ENCODE measurements around the gene VENTX. TPM values are rescaled to one million over a fixed set of nuclear protein-coding genes. Genes with fewer than 3 reads are reported as not detected.

The VENTX gene
- total RNA-seq, 1 experiment from 2014 or later: not detected

DNA sequence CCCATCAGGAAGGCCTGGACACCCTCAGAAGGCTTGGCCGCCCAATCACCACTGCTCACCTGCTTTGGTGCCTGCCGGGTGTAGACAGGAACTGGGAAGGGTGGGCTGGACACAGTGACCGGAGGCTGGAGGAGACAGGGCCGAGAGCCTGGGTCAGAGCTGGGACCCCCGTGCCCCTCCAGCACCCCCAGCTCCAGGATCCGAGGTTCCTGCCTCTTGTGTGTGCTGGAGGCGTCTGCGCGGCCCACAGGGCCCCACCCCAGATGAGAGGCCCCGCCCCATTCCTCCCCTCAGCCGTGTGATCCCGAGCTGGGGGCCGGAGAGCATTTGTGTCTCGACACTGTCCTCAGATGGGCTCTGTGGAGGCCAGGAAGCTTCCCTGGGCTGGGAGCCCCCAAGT lies 29.6 kb downstream of the VENTX start:
- ATAC-seq (no peak), DNase-seq (no peak)
- no TSS peak for BruUV-seq (replicated peaks)
- no peaks in the 10 kb centered on the region for H3K79me2 ChIP-seq (ENCODE audit: low read length)
- H3K9ac ChIP-seq (ENCODE audit: low read length): no peak overlapping the region
- no peaks in the 10 kb centered on the region for H3K9me3 ChIP-seq (ENCODE audit: low read length)
- CTCF ChIA-PET: no interaction called here
- POLR2A ChIA-PET (ENCODE audit: unreplicated experiment): no interaction called here
- peaks cover 22% of the 10 kb centered on the region for H3K4me1 ChIP-seq (ENCODE audit: insufficient read depth, low read length)
- no peaks in the 10 kb centered on the region for H3K9me2 ChIP-seq (replicated peaks; ENCODE audit: low read length)
- no peaks in the 10 kb centered on the region for H3K27me3 ChIP-seq (ENCODE audit: low read length)
- intact Hi-C loops (cut with micrococcal nuclease): no loop called here
- H4K20me1 ChIP-seq (ENCODE audit: low read length): no peaks in the 10 kb centered on the region
- H2AFZ ChIP-seq (ENCODE audit: low read length): no peak overlapping the region
- H3K27ac ChIP-seq (ENCODE audit: low read length): no peak overlapping the region
- TF ChIP-seq EZH2 (IDR thresholded peaks at IDR 0.05; ENCODE audit: low read length, unreplicated experiment) (no peak), EZH2phosphoT487 (IDR thresholded peaks at IDR 0.05; ENCODE audit: borderline replicate concordance, low read length) (no peak)
- TF ChIP-seq, protein P1, sequence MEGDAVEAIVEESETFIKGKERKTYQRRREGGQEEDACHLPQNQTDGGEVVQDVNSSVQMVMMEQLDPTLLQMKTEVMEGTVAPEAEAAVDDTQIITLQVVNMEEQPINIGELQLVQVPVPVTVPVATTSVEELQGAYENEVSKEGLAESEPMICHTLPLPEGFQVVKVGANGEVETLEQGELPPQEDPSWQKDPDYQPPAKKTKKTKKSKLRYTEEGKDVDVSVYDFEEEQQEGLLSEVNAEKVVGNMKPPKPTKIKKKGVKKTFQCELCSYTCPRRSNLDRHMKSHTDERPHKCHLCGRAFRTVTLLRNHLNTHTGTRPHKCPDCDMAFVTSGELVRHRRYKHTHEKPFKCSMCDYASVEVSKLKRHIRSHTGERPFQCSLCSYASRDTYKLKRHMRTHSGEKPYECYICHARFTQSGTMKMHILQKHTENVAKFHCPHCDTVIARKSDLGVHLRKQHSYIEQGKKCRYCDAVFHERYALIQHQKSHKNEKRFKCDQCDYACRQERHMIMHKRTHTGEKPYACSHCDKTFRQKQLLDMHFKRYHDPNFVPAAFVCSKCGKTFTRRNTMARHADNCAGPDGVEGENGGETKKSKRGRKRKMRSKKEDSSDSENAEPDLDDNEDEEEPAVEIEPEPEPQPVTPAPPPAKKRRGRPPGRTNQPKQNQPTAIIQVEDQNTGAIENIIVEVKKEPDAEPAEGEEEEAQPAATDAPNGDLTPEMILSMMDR (conservative IDR thresholded peaks at IDR 0.05; ENCODE audit: low read depth, low read length): no peak
- no peak overlapping the region for H3K4me2 ChIP-seq (ENCODE audit: low read length)
- H3K36me3 ChIP-seq (ENCODE audit: low read depth, low read length): peaks cover 5% of the 10 kb centered on the region; the same call in 1 of the 2 replicates
- no peaks in the 10 kb centered on the region for H3F3A ChIP-seq (ENCODE audit: low read length, unreplicated experiment)
- no peak overlapping the region for H3K4me3 ChIP-seq (ENCODE audit: low read length)

DNA sequence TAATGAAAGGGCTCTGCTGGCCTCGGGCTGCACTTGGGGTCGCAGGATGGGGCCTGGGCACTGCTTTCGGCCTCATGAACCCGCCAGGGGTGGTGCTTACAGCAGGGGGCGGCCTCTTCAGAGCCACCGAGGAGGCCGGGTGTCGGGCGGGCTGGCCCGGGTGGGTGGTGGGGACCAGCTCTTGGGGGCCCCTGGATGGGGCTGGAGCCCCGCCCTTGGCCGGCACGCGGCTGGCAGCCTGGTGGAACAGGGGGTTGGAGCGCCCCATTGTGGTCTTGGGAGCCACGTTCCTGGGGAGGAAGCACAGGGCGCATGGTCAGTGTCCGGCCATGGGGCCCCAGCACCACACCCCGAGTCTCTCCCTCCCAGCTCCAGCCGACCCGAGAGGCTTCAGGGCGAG lies 30.2 kb downstream of the VENTX start:
- ATAC-seq (no peak), DNase-seq (no peak)
- Histone ChIP-seq H3K4me2 (ENCODE audit: low read length) (no peak overlapping the region), H3K79me2 (ENCODE audit: low read length) (no peaks in the 10 kb centered on the region), H2AFZ (ENCODE audit: low read length) (no peak overlapping the region), H3K9ac (ENCODE audit: low read length) (no peak overlapping the region), H3K9me3 (ENCODE audit: low read length) (no peaks in the 10 kb centered on the region), H3K27me3 (ENCODE audit: low read length) (no peaks in the 10 kb centered on the region), H3K4me1 (ENCODE audit: insufficient read depth, low read length) (peaks cover 19% of the 10 kb centered on the region), H3K36me3 (ENCODE audit: low read depth, low read length) (peaks cover 5% of the 10 kb centered on the region; the same call in 1 of the 2 replicates), H3K4me3 (ENCODE audit: low read length) (no peak overlapping the region), H3K9me2 (replicated peaks; ENCODE audit: low read length) (no peaks in the 10 kb centered on the region), H3K27ac (ENCODE audit: low read length) (no peak overlapping the region), H4K20me1 (ENCODE audit: low read length) (no peaks in the 10 kb centered on the region), H3F3A (ENCODE audit: low read length, unreplicated experiment) (no peaks in the 10 kb centered on the region)
- intact Hi-C loops (cut with micrococcal nuclease): no loop called here
- TF ChIP-seq, protein P1 (conservative IDR thresholded peaks at IDR 0.05; ENCODE audit: low read depth, low read length): no peak
- TF ChIP-seq EZH2 (IDR thresholded peaks at IDR 0.05; ENCODE audit: low read length, unreplicated experiment): no peak
- no peak for TF ChIP-seq EZH2phosphoT487 (IDR thresholded peaks at IDR 0.05; ENCODE audit: borderline replicate concordance, low read length)
- POLR2A ChIA-PET (ENCODE audit: unreplicated experiment): no interaction called here
- no TSS peak for BruUV-seq (replicated peaks)
- CTCF ChIA-PET: no interaction called here

DNA sequence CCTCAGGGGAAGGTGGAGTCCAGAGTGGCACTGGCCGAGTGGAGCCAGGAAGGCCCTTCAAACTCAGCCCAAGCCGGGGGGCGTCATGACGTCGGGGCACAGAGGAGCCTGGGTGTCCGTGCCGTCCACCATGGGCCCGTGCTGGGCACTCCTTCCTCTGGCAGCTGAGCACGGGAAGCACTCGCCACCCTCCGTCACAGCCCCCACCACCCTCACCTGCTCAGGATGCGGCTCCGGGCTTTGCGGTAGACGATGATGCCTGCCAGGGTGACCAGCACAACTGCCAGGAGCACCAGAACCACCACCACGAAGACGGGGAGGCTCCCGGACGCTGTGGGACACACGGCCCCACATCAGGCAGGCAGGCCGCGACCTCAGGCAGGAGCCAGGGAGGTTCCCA lies 30.9 kb downstream of the VENTX start:
- no TSS peak for BruUV-seq (replicated peaks)
- Histone ChIP-seq H3K4me2 (ENCODE audit: low read length) (no peak overlapping the region), H3F3A (ENCODE audit: low read length, unreplicated experiment) (no peaks in the 10 kb centered on the region), H3K36me3 (ENCODE audit: low read depth, low read length) (peaks cover 5% of the 10 kb centered on the region; the same call in 1 of the 2 replicates), H4K20me1 (ENCODE audit: low read length) (no peaks in the 10 kb centered on the region), H3K9me3 (ENCODE audit: low read length) (no peaks in the 10 kb centered on the region), H3K4me1 (ENCODE audit: insufficient read depth, low read length) (peaks cover 19% of the 10 kb centered on the region), H3K9ac (ENCODE audit: low read length) (no peak overlapping the region), H3K4me3 (ENCODE audit: low read length) (no peak overlapping the region), H2AFZ (ENCODE audit: low read length) (no peak overlapping the region), H3K27ac (ENCODE audit: low read length) (no peak overlapping the region), H3K79me2 (ENCODE audit: low read length) (peaks cover 3% of the 10 kb centered on the region; the same call in 1 of the 2 replicates), H3K27me3 (ENCODE audit: low read length) (no peaks in the 10 kb centered on the region), H3K9me2 (replicated peaks; ENCODE audit: low read length) (no peaks in the 10 kb centered on the region)
- ChIA-PET CTCF (no interaction called here), POLR2A (ENCODE audit: unreplicated experiment) (no interaction called here)
- TF ChIP-seq, protein P1 (conservative IDR thresholded peaks at IDR 0.05; ENCODE audit: low read depth, low read length): no peak
- no peak for TF ChIP-seq EZH2phosphoT487 (IDR thresholded peaks at IDR 0.05; ENCODE audit: borderline replicate concordance, low read length)
- TF ChIP-seq EZH2 (IDR thresholded peaks at IDR 0.05; ENCODE audit: low read length, unreplicated experiment): no peak
- intact Hi-C loops (cut with micrococcal nuclease): no loop called here
- ATAC-seq (no peak), DNase-seq (no peak)

Data from PC-3 (cell line).